ENCODE results near the gene MARK4. TPM values are rescaled to one million over a fixed set of nuclear protein-coding genes. Genes with fewer than 3 reads are reported as not detected.

Gene MARK4
- polyA plus RNA-seq, 1 donor (not counting 4 experiments of a cell fraction or from before 2014, with no cell fraction given), result 19.7 TPM

DNA sequence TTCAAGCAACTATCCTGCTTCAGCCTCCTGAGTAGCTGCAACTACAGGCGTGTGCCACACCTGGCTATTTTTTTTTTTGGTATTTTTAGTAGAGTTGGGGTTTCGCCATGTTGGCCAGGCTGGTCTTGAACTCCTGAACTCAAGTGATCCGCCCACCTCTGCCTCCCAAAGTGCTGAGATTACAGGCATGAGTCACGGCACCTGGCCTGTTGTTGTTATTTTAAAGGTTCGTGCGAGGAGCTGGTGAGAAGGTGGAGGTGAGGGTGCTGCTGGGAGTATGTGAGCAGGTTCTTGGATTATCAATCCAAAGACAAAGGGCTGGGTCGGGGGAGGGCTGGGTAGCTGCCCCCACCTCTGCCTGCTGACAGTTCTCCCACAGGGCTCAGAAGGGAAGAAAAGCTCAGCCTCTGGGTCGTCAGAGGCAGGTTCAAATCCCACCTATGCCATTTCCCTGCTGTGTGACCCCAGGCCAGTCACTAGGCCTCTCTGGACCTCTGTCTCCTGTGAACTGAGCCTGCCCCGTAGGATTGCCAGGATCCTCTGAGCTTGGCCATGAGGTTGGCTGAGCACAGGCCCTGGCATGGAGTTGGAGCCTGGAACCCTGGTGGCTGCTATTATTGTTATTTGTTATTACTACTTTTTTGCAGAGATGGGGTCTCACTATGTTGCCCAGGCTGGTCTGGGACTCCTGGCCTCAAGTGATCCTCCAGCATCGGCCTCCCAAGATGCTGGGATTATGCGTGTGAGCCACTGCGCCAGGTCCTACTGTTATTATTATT, 70.1 kb downstream of the MARK4 start:
- Histone ChIP-seq H4K20me1 (ENCODE audit: control insufficient read depth, extremely low read depth, insufficient read depth, low read length) (no peaks in the 10 kb centered on the region), H3K9me3 (ENCODE audit: control insufficient read depth, low read depth, low read length) (no peaks in the 10 kb centered on the region), H3K4me2 (ENCODE audit: control insufficient read depth, extremely low read depth, insufficient read depth, low read depth, low read length) (no peak overlapping the region), H3K27ac (ENCODE audit: control insufficient read depth, insufficient read depth, low read length) (no peak overlapping the region), H3K4me3 (ENCODE audit: control insufficient read depth in 2 of 3, extremely low read depth in 1 of 3, insufficient read depth in 2 of 3, low read depth in 1 of 3, low read length in 3 of 3) (no peak overlapping the region), H3K27me3 (ENCODE audit: control insufficient read depth, extremely low read depth, insufficient read depth, low read length) (peaks cover 10% of the 10 kb centered on the region), H3K9ac (ENCODE audit: control insufficient read depth, extremely low read depth, insufficient read depth, low read length) (no peak overlapping the region), H2AFZ (ENCODE audit: control insufficient read depth, low read length) (no peak overlapping the region), H3K79me2 (ENCODE audit: control insufficient read depth, insufficient read depth, low read length) (no peaks in the 10 kb centered on the region), H3K9me1 (ENCODE audit: control insufficient read depth, extremely low read depth, insufficient read depth, low read length) (no peaks in the 10 kb centered on the region), H3K4me1 (ENCODE audit: control insufficient read depth, extremely low read depth, insufficient read depth, low read length) (no peaks in the 10 kb centered on the region), H3K36me3 (ENCODE audit: control insufficient read depth in 2 of 2, extremely low read depth in 1 of 2, insufficient read depth in 2 of 2, low read length in 2 of 2) (no peaks in the 10 kb centered on the region)
- DNase-seq (ENCODE audit: low read depth, low spot score) (no peak), FAIRE-seq (no peak)
- no peak for TF ChIP-seq EZH2 (IDR thresholded peaks at IDR 0.05; ENCODE audit: low read length)
- TF ChIP-seq, protein P1, sequence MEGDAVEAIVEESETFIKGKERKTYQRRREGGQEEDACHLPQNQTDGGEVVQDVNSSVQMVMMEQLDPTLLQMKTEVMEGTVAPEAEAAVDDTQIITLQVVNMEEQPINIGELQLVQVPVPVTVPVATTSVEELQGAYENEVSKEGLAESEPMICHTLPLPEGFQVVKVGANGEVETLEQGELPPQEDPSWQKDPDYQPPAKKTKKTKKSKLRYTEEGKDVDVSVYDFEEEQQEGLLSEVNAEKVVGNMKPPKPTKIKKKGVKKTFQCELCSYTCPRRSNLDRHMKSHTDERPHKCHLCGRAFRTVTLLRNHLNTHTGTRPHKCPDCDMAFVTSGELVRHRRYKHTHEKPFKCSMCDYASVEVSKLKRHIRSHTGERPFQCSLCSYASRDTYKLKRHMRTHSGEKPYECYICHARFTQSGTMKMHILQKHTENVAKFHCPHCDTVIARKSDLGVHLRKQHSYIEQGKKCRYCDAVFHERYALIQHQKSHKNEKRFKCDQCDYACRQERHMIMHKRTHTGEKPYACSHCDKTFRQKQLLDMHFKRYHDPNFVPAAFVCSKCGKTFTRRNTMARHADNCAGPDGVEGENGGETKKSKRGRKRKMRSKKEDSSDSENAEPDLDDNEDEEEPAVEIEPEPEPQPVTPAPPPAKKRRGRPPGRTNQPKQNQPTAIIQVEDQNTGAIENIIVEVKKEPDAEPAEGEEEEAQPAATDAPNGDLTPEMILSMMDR (optimal IDR thresholded peaks at IDR 0.05 in 1 of 3, IDR thresholded peaks at IDR 0.05 in 1 of 3, conservative IDR thresholded peaks at IDR 0.05 in 1 of 3; ENCODE audit: extremely low read depth in 1 of 3, insufficient read depth in 2 of 3, low read length in 3 of 3), result no peak
- dilution Hi-C loops (cut with MboI; ENCODE audit: extremely low pct_ligation_motif_present, low sequenced_read_pairs), result no loop called here

DNA sequence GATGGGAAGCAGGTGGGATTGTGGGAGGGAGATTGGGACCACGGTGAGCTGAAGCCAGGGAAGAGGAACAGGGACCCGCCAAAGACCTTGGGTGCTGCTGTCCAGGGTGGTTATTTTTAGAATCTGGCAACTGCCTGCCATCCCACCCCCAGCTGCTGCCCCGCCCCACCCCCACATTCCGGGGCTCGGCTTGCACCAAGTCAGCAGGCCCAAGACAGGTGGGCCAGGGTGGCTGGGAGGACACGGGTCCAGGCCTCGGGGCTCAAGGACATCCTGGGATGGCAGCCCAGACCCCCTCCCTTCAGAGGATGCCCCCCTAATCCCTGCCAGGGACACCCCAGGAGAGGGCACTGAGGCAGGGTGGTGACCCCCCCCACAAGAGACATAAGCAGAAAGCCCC, 70.8 kb downstream of the MARK4 start:
- H3K4me1 ChIP-seq (ENCODE audit: control insufficient read depth, extremely low read depth, insufficient read depth, low read length), result no peaks in the 10 kb centered on the region
- dilution Hi-C loops (cut with MboI; ENCODE audit: extremely low pct_ligation_motif_present, low sequenced_read_pairs), result no loop called here
- no peaks in the 10 kb centered on the region for H4K20me1 ChIP-seq (ENCODE audit: control insufficient read depth, extremely low read depth, insufficient read depth, low read length)
- DNase-seq (ENCODE audit: low read depth, low spot score), result no peak
- H2AFZ ChIP-seq (ENCODE audit: control insufficient read depth, low read length), result no peak overlapping the region
- no peak overlapping the region for H3K27ac ChIP-seq (ENCODE audit: control insufficient read depth, insufficient read depth, low read length)
- no peaks in the 10 kb centered on the region for H3K9me1 ChIP-seq (ENCODE audit: control insufficient read depth, extremely low read depth, insufficient read depth, low read length)
- H3K9me3 ChIP-seq (ENCODE audit: control insufficient read depth, low read depth, low read length), result no peaks in the 10 kb centered on the region
- FAIRE-seq, result no peak
- no peaks in the 10 kb centered on the region for H3K36me3 ChIP-seq (ENCODE audit: control insufficient read depth in 2 of 2, extremely low read depth in 1 of 2, insufficient read depth in 2 of 2, low read length in 2 of 2)
- no peak overlapping the region for H3K4me2 ChIP-seq (ENCODE audit: control insufficient read depth, extremely low read depth, insufficient read depth, low read depth, low read length)
- no peaks in the 10 kb centered on the region for H3K79me2 ChIP-seq (ENCODE audit: control insufficient read depth, insufficient read depth, low read length)
- TF ChIP-seq, protein P1 (optimal IDR thresholded peaks at IDR 0.05 in 1 of 3, IDR thresholded peaks at IDR 0.05 in 1 of 3, conservative IDR thresholded peaks at IDR 0.05 in 1 of 3; ENCODE audit: extremely low read depth in 1 of 3, insufficient read depth in 2 of 3, low read length in 3 of 3), result no peak
- TF ChIP-seq EZH2 (IDR thresholded peaks at IDR 0.05; ENCODE audit: low read length), result no peak
- no peak overlapping the region for H3K4me3 ChIP-seq (ENCODE audit: control insufficient read depth in 2 of 3, extremely low read depth in 1 of 3, insufficient read depth in 2 of 3, low read depth in 1 of 3, low read length in 3 of 3)
- H3K9ac ChIP-seq (ENCODE audit: control insufficient read depth, extremely low read depth, insufficient read depth, low read length), result no peak overlapping the region
- peaks cover 10% of the 10 kb centered on the region for H3K27me3 ChIP-seq (ENCODE audit: control insufficient read depth, extremely low read depth, insufficient read depth, low read length)
